Measurements from ENCODE around the gene ATP8A2. TPM values are rescaled to one million over a fixed set of nuclear protein-coding genes. Genes with fewer than 3 reads are reported as not detected.

Gene ATP8A2
- total and polyA plus RNA-seq, 2 of the 8 experiments (the other 6 are each of a cell fraction or from before 2014, with no cell fraction given), result 2.4 to 8.3 TPM

GRCh38 chr13:25847635-25848626 lies 476.2 kb downstream of the ATP8A2 start:
- Histone ChIP-seq H3K4me1 (replicated peaks in 1 of 4; ENCODE audit: control insufficient read depth in 3 of 4, insufficient read depth in 4 of 4, low read length in 3 of 4) (peaks cover 7 to 18% (median 8%) of the 10 kb centered on the region in 4 experiments), H3K4me2 (ENCODE audit: insufficient read depth in 1 of 2, low read depth in 2 of 2, low read length in 2 of 2) (peak overlapping the region in 1 of 2 experiments; percentile 26; a peak in 1 of 4 replicates), H2BK15ac (ENCODE audit: low read length) (0 out of 2 replicates have a peak overlapping the region, but pooled peaks have one; percentile 18), H3K4ac (replicated peaks; ENCODE audit: insufficient read length, low read depth, low read length) (no peak overlapping the region), H2BK12ac (ENCODE audit: low read depth, low read length) (0 out of 2 replicates have a peak overlapping the region, but pooled peaks have one; percentile 7), H4K91ac (replicated peaks; ENCODE audit: insufficient read length, low read length) (peak overlapping the region; percentile 8), H2AFZ (ENCODE audit: low read length) (no peak overlapping the region), H3K36me3 (ENCODE audit: control insufficient read depth in 2 of 4, insufficient read depth in 4 of 4, low read length in 3 of 4) (no peaks in the 10 kb centered on the region), H3K27me3 (replicated peaks in 1 of 4; ENCODE audit: control insufficient read depth in 3 of 4, extremely low read depth in 1 of 4, insufficient read depth in 3 of 4, low read length in 3 of 4) (no peaks in the 10 kb centered on the region), H2BK120ac (replicated peaks; ENCODE audit: low read depth, low read length) (no peak overlapping the region), H3K23ac (ENCODE audit: insufficient read length) (no peak overlapping the region), H3K9ac (replicated peaks in 1 of 4; ENCODE audit: extremely low read depth in 1 of 4, low read depth in 3 of 4, low read length in 3 of 4) (no peak overlapping the region), H3K79me2 (ENCODE audit: control insufficient read depth in 1 of 2, insufficient read depth in 2 of 2, low read length in 2 of 2) (no peaks in the 10 kb centered on the region), H3K79me1 (ENCODE audit: low read depth, low read length) (0 out of 2 replicates have a peak, but pooled peaks cover 2% of the 10 kb centered on the region), H4K8ac (ENCODE audit: extremely low read depth, insufficient read depth, low read length) (no peak overlapping the region), H3K4me3 (ENCODE audit: extremely low read depth in 1 of 4, insufficient read depth in 2 of 4, low read depth in 3 of 4, low read length in 4 of 4) (no peak overlapping the region), H3K18ac (ENCODE audit: extremely low read depth, low read length) (peak overlapping the region; percentile 5; the same call in 1 of the 2 replicates), H4K5ac (ENCODE audit: insufficient read length, low read depth, low read length) (no peak overlapping the region), H4K20me1 (replicated peaks in 1 of 2; ENCODE audit: control insufficient read depth in 1 of 2, insufficient read depth in 2 of 2, low read length in 2 of 2) (no peaks in the 10 kb centered on the region), H3K56ac (replicated peaks; ENCODE audit: insufficient read length, low read depth, low read length) (no peak overlapping the region), H2BK5ac (ENCODE audit: low read depth, low read length) (no peak overlapping the region), H3K9me3 (ENCODE audit: insufficient read depth in 2 of 2, low read depth in 1 of 2, low read length in 1 of 2) (no peaks in the 10 kb centered on the region), H3K14ac (ENCODE audit: insufficient read length) (no peak overlapping the region), H2BK20ac (ENCODE audit: low read length) (peak overlapping the region; percentile 4; the same call in 1 of the 2 replicates), H2AK5ac (ENCODE audit: low read depth, low read length) (no peak overlapping the region), H3K27ac (ENCODE audit: low read depth, low read length) (no peak overlapping the region), H3K23me2 (ENCODE audit: low read depth, low read length) (no peaks in the 10 kb centered on the region)
- ChIA-PET CTCF (ENCODE audit: partially characterized antibody) (interaction anchor here (1.1 kb wide), 1 partner anchor 209 kb away, joined by 3 read pairs; no protein-coding TSS in a partner anchor), POLR2A (ENCODE audit: partially characterized antibody) (interaction anchor here (0.6 to 1.2 kb wide), 2 partner anchors 67 to 204 kb away, joined by 3 to 4 read pairs; partner anchors contain the start of gene SHISA2)
- WGBS, 2 experiments (ENCODE audit: extremely low coverage in 1 of 2, insufficient coverage in 1 of 2, insufficient read length in 1 of 2, insufficient replicate concordance in 2 of 2, low coverage in 1 of 2, low lambda C conversion rate in 2 of 2, missing lambda C conversion rate in 1 of 2), result 73% methylated on average over 11 of the region's 11 CpGs; no CpG with 5 or more reads in 1 of the 2 experiments
- FAIRE-seq, result peak; percentile 7
- no peak for DNase-seq (ENCODE audit: low read depth in 1 of 2, low spot score in 2 of 2)
- TF ChIP-seq JUN (IDR thresholded peaks at IDR 0.05; ENCODE audit: low read depth, low read length) (no peak), SUZ12 (IDR thresholded peaks at IDR 0.05; ENCODE audit: low read length) (no peak), CBX5 (IDR thresholded peaks at IDR 0.05; ENCODE audit: low read depth, low read length) (no peak), FOSL1 (IDR thresholded peaks at IDR 0.05; ENCODE audit: insufficient read depth, low read depth, low read length) (no peak), SP4 (IDR thresholded peaks at IDR 0.05; ENCODE audit: low read length) (no peak), TCF12 (IDR thresholded peaks at IDR 0.05; ENCODE audit: low read depth, low read length) (no peak), RXRA (IDR thresholded peaks at IDR 0.05; ENCODE audit: insufficient read depth, low read depth, low read length) (no peak), RAD21 (IDR thresholded peaks at IDR 0.05 in 1 of 2, conservative IDR thresholded peaks at IDR 0.05 in 1 of 2; ENCODE audit: low read depth in 2 of 2, low read length in 2 of 2) (no peak), POLR2A (IDR thresholded peaks at IDR 0.05; ENCODE audit: control extremely low read depth in 1 of 2, low read depth in 2 of 2, low read length in 2 of 2) (no peak), TAF1 (IDR thresholded peaks at IDR 0.05; ENCODE audit: low read depth, low read length) (no peak)
- TF ChIP-seq, protein P1, sequence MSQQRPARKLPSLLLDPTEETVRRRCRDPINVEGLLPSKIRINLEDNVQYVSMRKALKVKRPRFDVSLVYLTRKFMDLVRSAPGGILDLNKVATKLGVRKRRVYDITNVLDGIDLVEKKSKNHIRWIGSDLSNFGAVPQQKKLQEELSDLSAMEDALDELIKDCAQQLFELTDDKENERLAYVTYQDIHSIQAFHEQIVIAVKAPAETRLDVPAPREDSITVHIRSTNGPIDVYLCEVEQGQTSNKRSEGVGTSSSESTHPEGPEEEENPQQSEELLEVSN (IDR thresholded peaks at IDR 0.05), result no peak

All from H1 (cell line).